Measurements from ENCODE around the gene SRRT.

SRRT gene

GRCh38 chr7:100878013-100878412 lies 3.1 kb downstream of the SRRT start:
- Histone ChIP-seq H3K4me3 (IDR thresholded peaks at IDR 0.05; ENCODE audit: insufficient read depth, low read depth, low read length) (no peak overlapping the region), H3K27me3 (ENCODE audit: insufficient read depth, low read depth) (no peaks in the 10 kb centered on the region), H3K27ac (no peak overlapping the region), H3K4me2 (no peak overlapping the region), H4K20me1 (ENCODE audit: insufficient read depth) (no peaks in the 10 kb centered on the region; the same call in 1 of the 2 replicates), H3K4me1 (ENCODE audit: low read depth, poor library complexity, severe bottlenecking) (peaks cover 21% of the 10 kb centered on the region), H2AFZ (ENCODE audit: low read depth) (no peak overlapping the region), H3K9ac (no peak overlapping the region), H3K79me2 (ENCODE audit: insufficient read depth, low read depth) (peaks cover 63% of the 10 kb centered on the region), H3K36me3 (ENCODE audit: insufficient read depth) (no peaks in the 10 kb centered on the region; the same call in 1 of the 2 replicates)
- TF ChIP-seq CTCF (conservative IDR thresholded peaks at IDR 0.05; ENCODE audit: low read depth, low read length), result no peak

- Histone ChIP-seq H3K36me3 (ENCODE audit: insufficient read depth) (no peaks in the 10 kb centered on the region; the same call in 1 of the 2 replicates), H3K4me2 (no peak overlapping the region), H4K20me1 (ENCODE audit: insufficient read depth) (no peaks in the 10 kb centered on the region; the same call in 1 of the 2 replicates), H3K79me2 (ENCODE audit: insufficient read depth, low read depth) (peaks cover 63% of the 10 kb centered on the region), H2AFZ (ENCODE audit: low read depth) (no peak overlapping the region), H3K4me3 (IDR thresholded peaks at IDR 0.05; ENCODE audit: insufficient read depth, low read depth, low read length) (no peak overlapping the region), H3K4me1 (ENCODE audit: low read depth, poor library complexity, severe bottlenecking) (peaks cover 21% of the 10 kb centered on the region), H3K27ac (no peak overlapping the region), H3K27me3 (ENCODE audit: insufficient read depth, low read depth) (no peaks in the 10 kb centered on the region), H3K9ac (no peak overlapping the region)
- no peak for TF ChIP-seq CTCF (conservative IDR thresholded peaks at IDR 0.05; ENCODE audit: low read depth, low read length)
These were observed 3.8 kb downstream of the SRRT start for GRCh38 chr7:100878685-100879084.

- no peak overlapping the region for H3K27ac ChIP-seq
- no peak overlapping the region for H3K9ac ChIP-seq
- no peak overlapping the region for H3K4me2 ChIP-seq
- no peak overlapping the region for H2AFZ ChIP-seq (ENCODE audit: low read depth)
- no peaks in the 10 kb centered on the region; the same call in 1 of the 2 replicates for H4K20me1 ChIP-seq (ENCODE audit: insufficient read depth)
- no peaks in the 10 kb centered on the region; the same call in 1 of the 2 replicates for H3K36me3 ChIP-seq (ENCODE audit: insufficient read depth)
- no peak overlapping the region for H3K4me3 ChIP-seq (IDR thresholded peaks at IDR 0.05; ENCODE audit: insufficient read depth, low read depth, low read length)
- H3K79me2 ChIP-seq (ENCODE audit: insufficient read depth, low read depth), result peaks cover 63% of the 10 kb centered on the region
- no peaks in the 10 kb centered on the region for H3K27me3 ChIP-seq (ENCODE audit: insufficient read depth, low read depth)
- H3K4me1 ChIP-seq (ENCODE audit: low read depth, poor library complexity, severe bottlenecking), result peaks cover 21% of the 10 kb centered on the region
- no peak for TF ChIP-seq CTCF (conservative IDR thresholded peaks at IDR 0.05; ENCODE audit: low read depth, low read length)
These were observed 4.9 kb downstream of the SRRT start for GRCh38 chr7:100879685-100880261.

- Histone ChIP-seq H3K27me3 (ENCODE audit: insufficient read depth, low read depth) (no peaks in the 10 kb centered on the region), H4K20me1 (ENCODE audit: insufficient read depth) (no peaks in the 10 kb centered on the region; the same call in 1 of the 2 replicates), H3K79me2 (ENCODE audit: insufficient read depth, low read depth) (peaks cover 57% of the 10 kb centered on the region), H3K4me3 (IDR thresholded peaks at IDR 0.05; ENCODE audit: insufficient read depth, low read depth, low read length) (no peak overlapping the region), H3K4me1 (ENCODE audit: low read depth, poor library complexity, severe bottlenecking) (peaks cover 21% of the 10 kb centered on the region), H3K9ac (no peak overlapping the region), H3K4me2 (no peak overlapping the region), H3K27ac (no peak overlapping the region), H2AFZ (ENCODE audit: low read depth) (no peak overlapping the region), H3K36me3 (ENCODE audit: insufficient read depth) (peaks cover 7% of the 10 kb centered on the region; the same call in 1 of the 2 replicates)
- no peak for TF ChIP-seq CTCF (conservative IDR thresholded peaks at IDR 0.05; ENCODE audit: low read depth, low read length)
These were observed 5.7 kb downstream of the SRRT start for GRCh38 chr7:100880645-100881044.
